Stimulated activated CD4-positive, alpha-beta T cell treated with anti-CD3 and anti-CD28 coated beads, Interleukin-1b, Interleukin-23, amount 100 ng/mL, for 4 hours (primary cell): ENCODE measurements around the gene ELAC1.
"Not testable (repeated sequence)": the region's sequence is repeated elsewhere in the genome, so short reads cannot be mapped to it uniquely, and the experiment has no call there.

Experiments used
- DNase-seq, 2 donors: peaks; one replicate each; pipeline ENCODE4 v3.0.0-alpha.2; 2020; ENCODE audit warnings: low read depth in 2 of 2

Gene ELAC1

DNA sequence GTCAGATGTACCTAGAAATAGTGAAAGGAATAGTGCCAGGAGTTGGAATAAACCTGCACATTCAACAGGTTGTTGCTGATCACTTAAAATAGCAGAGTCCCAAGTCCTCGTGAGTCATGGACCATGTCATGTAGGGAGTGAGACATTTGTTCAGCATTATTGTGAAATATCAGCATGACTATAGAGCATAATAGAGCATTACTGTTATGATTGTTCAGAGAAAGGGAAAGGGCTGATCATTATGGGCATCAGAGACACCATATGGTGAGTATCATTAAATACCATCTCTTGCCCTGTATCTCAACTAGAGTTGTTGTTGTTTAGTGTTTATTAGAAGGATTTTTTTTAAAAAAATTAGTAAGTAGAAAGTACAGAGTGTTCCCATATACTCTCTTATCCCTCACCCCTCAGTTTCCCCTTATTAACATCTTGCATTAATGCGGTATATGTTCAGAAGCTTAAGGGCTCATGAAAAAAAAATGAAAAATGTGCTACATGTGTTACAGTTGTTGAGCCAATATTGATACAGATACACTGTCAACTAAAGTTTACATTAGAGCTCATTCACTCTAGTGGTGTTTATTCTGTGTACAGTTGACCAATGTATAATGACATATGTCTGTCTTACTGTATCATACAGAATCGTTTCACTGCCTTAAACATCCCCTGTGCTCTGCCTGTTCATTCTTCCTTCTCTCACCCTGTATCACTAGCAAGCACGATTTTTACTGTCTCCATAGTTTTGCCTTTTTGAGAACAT, 5.7 kb downstream of the ELAC1 start:
- no peak for DNase-seq

DNA sequence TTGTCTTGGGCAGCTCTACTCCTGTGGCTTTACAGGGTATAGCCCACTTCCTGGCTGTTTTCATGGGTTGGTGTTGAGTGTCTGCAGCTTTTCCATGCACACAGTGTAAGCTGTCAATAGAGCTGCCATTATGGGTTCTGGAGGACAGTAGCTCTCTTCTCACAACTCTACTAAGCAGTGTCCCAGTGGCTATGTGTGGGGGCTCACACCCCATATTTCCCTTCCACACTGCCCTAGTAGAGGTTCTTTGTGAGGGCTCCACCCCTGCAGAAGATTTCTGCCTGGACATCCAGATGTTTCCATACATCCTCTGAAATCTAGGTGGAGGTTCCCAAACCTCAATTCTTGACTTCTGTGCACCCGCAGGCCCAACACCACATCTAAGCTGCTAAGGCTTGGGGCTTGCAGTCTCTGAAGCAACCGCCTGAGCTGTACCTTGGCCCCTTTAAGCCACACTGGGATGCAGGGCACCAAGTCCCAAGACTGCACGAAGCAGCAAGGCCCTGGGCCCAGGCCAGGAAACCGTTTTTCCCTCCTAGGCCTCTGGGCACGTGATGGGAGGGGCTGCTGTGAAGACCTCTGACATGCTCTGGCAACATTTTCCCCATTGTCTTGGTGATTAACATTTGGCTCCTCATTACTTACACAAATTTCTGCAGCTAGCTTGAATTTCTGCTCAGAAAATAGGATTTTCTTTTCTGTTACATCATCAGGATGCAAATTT, 9.4 kb downstream of the ELAC1 start:
- no peak for DNase-seq

DNA sequence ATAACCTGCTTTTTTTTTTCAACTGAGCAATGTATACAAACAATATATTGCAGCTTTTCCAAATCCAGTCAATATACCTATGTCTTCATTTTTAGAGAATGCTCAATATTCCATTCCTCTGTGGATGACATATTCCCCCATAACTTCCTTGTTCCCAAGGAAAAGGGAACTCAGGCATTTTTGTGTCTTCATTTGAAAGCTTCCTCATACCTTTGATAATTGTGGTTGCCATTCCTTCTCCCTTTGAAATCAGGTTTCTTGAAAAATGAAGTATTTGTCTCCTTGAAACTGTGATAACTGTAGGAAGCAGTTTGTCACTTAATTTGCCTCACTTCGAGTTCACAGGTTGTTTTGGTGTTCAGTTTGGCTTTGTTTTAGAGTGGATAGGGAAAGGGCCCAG, 13.5 kb downstream of the ELAC1 start:
- no peak for DNase-seq

DNA sequence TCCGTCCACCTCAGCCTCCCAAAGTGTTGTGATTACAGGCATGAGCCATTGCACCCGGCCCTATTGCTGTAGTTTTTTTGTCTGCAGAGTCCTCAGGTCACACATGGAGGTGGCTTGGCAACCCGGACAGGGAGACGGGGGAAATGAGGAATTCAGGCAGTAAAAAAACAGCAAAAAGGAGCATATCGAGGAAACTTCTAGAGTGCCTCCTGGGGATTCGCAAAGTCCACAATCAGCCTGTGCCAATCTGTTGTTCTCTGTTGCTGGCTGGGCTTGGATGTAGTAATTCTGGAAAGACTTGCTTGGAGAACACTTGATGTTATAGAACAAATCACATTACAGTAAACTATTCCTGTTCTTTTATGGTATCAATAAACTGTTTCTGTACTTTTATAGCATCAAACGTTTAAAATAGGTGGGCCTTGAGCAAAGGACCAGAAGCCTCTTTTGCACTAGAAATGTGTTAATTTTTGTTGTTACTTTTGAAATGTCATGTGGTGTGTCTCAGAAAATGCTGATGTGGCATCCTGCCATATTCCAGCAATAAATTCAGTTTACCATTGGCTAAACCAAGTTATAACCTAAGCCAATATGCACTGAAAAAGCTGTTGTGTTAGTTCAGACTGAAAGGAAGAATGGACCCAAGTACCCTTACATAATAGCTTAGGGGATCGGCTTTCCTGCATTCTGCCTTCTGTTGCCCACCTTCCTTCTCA, 14.4 kb downstream of the ELAC1 start:
- no peak for DNase-seq

DNA sequence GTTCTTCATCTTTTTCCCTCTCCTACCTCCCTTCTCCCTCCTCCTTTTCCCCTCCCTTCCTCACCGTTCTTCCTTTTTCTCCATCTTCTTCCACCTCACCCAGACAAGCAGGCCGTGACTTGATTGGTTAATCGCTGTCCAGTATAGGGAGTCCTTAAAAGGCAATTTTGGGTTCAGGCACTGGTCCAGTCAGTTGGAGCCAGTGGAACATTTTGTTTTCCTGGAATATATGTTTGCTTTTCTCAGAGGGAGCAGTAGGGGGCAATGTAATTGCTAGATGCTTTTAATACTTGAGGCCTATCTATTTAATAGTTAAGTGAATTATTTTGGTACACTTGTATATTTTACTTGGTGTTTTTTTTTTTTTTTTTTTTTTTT, 15.0 kb downstream of the ELAC1 start:
- DNase-seq: no peak

DNA sequence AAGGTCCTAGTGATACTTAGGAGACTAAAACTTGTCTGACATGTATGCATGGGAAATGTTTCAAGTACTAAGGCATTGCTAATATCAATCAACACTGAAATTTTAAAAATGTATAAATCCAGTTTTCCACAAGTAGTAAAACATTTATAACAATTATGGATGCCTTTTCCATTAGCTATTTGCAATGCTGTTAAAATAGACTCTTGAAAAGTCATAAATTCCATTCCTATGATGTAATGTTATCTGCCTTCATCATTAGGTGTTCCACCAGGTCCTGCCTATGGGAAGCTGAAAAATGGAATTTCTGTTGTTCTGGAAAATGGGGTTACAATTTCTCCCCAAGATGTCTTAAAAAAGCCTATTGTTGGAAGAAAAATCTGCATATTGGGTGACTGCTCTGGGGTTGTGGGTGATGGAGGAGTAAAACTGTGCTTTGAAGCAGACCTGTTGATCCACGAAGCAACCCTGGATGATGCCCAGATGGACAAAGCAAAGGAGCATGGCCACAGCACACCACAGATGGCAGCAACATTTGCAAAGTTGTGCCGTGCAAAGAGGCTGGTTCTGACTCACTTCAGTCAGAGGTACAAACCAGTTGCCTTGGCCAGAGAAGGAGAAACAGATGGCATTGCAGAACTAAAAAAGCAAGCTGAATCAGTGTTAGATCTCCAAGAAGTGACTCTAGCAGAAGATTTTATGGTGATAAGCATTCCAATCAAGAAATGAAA, 18.7 kb downstream of the ELAC1 start:
- no peak for DNase-seq

DNA sequence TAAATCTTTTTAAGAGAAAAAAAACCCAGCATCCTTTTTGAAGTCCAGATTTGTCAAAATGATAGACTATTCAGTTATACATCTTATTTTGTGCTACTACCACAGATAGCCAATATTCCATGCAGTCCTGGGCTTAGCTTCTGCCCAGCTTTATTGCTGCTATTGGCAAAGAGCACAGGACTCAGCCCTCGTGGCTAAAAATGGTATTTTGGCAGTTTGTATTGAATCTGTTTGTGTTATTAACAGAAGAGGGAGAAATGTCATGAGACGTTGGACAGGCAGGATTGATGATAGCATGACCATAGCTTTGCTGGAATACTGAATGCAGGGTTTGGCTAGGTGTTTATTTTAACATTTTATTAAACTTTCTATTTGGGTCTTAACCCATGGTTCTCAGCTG, 19.4 kb downstream of the ELAC1 start:
- no peak for DNase-seq

DNA sequence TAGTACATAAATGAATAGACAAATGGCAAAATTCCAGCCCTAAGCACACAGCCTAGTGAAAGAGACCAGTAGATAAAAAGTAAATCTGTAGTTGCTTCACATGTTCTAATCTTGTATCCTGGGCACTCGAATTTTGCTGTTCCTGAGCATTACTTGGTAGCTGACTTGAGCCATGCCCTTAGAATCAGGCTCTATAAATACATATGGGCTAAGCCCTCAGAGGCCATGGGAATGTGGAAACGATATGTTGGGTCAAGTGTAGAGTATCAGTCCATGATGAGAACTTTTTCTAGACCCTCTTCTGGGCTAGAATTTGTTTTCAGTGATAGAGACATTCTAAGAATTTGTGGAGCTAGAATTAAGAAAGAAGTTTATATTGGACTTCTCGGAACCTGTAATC, 21.9 kb downstream of the ELAC1 start:
- no peak for DNase-seq

DNA sequence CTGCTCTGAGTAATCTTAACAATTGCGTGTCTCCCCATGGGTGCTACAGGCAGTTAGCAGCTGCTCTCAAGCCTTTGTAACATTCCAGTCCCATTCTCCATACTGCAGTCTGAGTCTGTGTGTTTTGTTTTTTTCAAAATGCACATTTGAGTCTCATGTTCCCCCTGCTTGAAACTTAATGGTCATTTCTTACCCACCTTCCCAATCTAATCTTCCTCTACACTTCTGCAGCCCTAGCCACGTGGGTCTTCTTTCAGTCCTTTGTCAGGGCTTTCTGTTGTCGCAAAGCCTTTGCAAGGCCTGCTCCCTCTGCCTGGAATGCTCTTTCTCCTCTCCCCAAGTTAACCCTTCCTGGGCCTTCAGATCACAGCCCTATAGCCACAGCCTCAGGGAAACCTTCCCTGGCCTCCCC, 24.5 kb downstream of the ELAC1 start:
- DNase-seq: no peak

DNA sequence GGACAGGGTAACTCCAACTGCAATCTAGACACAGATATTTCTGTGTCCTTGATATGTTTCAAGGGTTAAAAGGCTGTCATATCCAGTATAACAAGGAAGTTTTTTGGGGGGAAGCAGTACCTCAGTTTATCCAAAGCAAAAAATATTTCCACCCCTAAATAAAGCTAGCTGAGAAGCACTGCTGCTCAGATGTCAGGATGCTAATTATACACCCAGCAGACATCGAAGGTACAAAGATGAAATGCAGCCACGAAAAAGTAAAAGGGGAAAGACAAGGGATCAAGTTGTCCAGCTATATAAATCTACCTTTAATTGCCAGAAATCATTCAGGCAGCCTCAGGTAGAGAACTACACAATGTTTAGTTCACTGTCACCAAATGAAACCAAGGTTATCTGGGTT, 26.2 kb downstream of the ELAC1 start:
- DNase-seq: no peak

DNA sequence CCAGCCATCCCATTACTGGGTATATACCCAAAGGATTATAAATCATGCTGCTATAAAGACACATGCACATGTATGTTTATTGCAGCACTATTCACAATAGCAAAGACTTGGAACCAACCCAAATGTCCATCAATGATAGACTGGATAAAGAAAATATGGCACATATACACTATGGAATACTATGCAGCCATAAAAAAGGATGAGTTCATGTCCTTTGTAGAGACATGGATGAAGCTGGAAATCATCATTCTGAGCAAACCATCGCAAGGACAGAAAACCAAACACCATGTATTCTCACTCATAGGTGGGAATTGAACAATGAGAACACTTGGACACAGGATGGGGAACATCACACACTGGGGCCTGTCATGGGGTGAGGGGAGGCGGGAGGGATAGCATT, 35.3 kb downstream of the ELAC1 start:
- not testable (repeated sequence) for DNase-seq

DNA sequence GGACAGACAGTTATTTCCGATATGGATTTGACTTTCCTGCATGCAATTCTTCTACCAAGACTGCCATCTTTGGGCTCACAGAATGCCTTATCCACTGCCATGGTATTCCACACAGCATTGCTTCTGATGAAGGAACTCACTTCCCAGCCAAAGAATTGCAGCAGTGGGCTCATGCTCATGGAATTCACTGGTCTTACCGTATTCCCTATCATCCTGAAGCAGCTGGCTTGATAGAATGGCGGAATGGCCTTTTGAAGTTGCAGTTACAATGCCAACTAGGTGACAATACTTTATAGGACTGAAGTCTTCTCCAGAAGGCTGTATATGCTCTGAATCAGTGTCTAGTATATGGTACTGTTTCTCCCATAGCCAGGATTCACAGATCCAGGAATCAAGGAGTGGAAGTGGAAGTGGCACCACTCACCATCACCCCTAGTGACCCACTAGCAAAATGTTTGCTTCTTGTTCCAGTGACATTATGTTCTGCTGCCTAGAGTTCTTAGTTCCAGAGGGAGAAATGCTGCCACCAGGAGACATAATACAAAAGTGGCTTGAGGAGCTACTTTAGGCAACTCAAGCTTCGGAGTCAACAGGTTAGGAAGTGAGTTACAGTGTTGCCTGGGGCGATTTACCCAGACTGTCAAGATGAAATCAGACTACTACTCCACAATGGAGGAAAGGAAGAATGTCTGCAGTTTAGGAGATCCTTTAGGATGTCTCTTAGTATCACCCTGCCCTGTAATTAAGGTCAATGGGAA, 38.4 kb downstream of the ELAC1 start:
- no peak for DNase-seq

DNA sequence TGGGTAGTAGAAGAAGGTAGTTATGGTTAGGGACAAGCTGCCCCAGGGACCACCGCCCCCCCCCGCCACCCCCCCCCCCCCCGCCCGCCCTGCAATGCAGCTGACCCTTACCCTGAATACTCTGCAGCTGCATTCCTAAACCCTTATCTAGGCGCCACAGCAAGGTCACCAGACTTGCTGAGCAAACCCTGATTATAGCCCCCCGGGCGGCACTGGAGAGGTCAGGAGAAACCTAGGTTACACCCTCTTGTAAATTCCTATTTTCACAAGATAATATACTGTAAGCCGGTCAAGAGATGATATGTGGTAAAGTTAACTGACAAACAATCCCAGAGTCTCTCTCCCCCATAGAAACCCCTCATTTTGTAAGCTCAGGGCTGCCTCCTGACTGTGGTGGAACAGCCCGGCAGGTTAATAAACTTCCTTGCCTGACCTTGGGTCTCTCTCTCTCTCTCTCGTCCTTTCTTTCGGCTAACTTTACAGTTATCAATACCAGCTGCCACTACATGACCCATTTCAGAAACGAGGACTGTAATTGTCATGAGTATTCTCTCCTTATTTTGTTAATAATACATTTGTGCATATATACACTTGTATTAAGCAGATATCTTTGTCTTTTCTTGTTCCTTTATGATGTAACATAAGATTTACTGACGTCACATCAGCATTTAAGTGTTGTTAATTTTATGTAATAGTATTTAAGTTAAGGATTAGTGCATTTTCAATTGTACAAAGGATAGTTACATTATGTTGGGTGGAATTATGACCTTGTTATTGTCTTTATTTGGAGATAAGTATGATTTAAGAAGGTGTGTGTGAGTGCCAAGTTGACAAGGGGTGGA, 39.3 kb downstream of the ELAC1 start:
- no peak for DNase-seq

DNA sequence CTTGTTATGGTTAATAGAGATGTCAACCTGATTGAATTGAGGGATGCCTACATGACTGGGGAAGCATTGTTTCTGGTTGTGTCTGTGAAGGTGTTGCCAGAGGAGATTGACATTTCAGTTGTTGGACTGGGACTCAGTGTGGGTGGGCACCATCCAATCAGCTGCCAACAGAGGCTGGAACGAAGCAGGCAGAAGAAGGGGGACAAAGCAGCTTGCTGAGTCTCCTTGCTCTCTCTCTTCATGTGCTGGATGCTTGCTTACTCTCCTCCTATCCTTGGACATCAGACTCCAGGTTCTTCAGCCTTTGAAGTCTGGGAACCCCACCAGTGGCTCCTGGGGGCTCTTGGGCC, 39.9 kb downstream of the ELAC1 start:
- DNase-seq: no peak

DNA sequence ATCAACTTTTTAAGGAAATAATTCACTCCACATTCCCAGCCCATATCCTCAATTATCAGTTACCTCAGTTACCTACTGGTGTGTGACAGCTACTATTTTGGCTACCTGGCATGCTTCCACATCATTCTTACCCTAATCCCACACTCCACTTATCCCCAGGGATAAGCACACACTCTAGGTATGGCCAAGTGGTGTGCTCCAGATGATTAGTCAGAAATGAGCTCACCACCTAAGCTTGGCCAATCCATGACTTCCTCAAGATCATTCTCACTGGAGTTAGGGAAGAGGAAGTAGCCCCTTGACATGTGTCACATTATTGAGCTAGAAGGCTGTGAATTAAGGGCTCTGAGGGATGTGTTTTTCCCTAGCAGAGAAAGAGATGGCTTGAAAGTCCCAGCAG, 41.2 kb downstream of the ELAC1 start:
- DNase-seq: no peak

DNA sequence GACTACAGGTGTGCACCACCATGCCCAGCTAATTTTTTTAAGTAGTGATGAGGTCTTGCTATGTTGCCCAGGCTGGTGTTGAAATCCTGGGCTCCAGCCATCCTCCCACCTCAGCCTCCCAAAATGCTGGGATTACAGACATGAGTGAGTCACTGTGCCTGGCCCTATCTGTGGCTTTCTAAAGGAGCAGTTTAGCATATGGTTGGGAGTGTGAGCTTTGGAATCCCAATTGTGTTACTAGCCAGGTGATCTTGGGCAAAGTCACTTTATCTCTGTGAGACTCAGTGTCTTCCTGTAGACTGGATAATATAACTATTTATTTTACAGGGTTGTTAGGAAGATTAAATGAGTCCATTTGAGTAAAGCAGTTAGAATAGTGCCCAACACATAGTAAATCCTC, 42.4 kb downstream of the ELAC1 start:
- no peak for DNase-seq

DNA sequence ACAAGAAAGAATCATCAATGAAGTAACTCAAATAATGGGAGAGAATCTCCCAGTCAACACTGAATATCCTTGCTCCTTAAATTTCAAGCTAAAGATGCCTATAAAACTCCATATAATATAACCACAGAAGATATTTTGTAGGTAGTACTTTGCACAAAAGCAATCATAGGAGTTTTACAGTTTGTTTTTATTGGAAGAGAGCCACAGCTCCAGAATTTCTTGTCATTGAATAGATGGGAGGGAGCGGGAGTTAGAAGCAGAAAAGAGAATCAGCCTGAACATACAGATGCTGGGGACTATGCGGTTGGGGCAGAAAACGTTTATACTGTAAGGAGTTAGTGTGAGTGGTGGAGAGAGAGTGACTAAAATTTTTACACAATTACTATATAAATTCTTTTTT, 43.9 kb downstream of the ELAC1 start:
- DNase-seq: no peak

DNA sequence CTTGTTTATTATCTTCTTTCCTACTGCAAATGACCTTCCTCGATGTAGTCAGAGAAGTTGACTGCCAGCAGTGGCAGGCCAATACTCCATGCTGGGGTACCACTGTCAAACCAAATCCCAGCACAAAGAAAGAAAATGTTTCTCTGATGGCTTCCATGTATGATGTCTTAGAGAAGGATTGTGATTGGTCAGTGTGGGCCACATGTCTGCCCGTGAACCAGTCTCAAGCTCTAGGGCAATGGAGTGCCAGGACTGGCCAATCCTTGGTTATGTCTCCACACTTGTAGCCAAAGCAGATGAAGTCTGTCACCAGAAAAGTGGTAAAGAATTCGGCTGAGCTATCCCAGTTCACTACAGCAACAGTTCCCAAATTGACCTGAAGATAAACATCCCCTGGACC, 44.6 kb downstream of the ELAC1 start:
- DNase-seq: no peak

DNA sequence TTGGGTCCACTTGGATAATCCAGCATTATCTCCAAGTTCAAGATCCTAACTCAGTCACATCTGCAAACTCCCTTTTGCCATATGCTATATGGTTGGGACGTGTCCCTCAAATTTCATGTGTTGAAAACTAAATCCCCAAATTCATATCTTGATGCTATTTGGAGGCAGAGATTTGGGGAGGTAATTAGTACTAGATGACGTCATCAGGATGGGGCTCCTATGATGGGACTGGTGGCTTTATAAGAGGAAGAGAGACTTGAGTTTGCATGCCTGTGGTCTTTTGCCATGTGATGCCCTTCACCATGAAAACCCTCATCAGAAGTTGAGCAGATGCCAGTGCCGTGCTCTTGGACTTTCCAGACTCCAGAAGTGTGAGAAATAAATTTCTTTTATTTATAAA, 45.4 kb downstream of the ELAC1 start:
- DNase-seq: no peak

DNA sequence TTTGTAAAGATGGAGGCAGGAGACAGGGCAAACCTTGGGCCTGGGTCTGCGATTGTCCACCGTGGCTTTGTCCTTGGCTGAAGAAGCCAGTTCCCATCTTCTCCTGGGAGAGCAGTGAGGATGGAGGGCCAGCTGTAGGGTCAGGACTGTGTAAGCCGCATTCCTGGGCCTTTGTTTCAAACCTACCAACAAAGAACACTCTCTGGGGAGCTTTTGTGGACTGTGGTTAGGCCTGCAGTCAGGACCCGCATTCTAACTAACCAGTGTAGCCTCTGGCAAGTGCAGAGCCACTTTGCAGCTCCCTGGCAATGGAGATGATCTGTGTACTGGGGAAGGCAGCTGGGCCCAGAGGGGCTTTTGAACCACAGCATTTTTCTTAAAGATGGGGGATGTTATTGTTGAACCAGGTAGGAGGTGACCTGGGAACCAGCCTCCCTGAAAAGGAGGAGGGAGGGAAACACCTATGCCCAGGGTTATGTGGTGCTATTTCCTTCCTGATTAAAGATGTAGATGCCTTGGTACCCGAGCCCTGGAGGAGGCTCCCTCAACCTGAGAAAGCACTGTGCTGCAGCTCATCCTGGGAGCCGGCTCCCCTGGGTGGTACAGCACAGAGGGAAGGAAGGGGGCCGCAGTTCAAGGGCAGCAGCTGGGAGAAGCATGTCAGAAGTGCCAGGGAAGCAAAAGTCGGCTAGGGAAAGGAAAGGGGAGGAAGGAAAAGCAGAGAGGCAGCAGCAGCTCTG, 49.5 kb downstream of the ELAC1 start:
- no peak for DNase-seq
